Neural cell (in vitro differentiated cells): ENCODE measurements around the gene COG4. TPM values are rescaled to one million over a fixed set of nuclear protein-coding genes. Genes with fewer than 3 reads are reported as not detected.

ENCODE experiments used
- H2AFZ ChIP-seq: fragments of 200-600, 300-800 bp; sonication (generic), shearing (Covaris generic); 2 replicates; pipeline ENCODE4 v1.6.0; 2014; ENCODE audit warnings: low read depth, mild to moderate bottlenecking, antibody characterized with exemption, low read length, moderate library complexity
- H3F3A ChIP-seq: fragments of 200-600 bp; shearing (Covaris generic); 2 replicates; pipeline ENCODE4 v1.6.1; 2016; ENCODE audit warnings: mild to moderate bottlenecking, moderate library complexity, mixed read lengths, antibody characterized with exemption, low read length; ENCODE audit not compliant: insufficient read depth, poor library complexity, severe bottlenecking
- H3K27ac ChIP-seq: fragments of 200-600, 300-800 bp; sonication (generic), shearing (Covaris generic); 2 replicates; pipeline ENCODE4 v1.5.1; 2014; ENCODE audit warnings: mild to moderate bottlenecking, low read length, moderate library complexity
- H3K27me3 ChIP-seq: fragments of 300-800, 200-600 bp; sonication (generic), shearing (Covaris generic); 2 replicates; pipeline ENCODE4 v1.6.0; 2014; ENCODE audit warnings: mild to moderate bottlenecking, low read depth, low read length, moderate library complexity; ENCODE audit not compliant: insufficient read depth
- H3K36me3 ChIP-seq: fragments of 300-800, 200-600 bp; sonication (generic), shearing (Covaris generic); 2 replicates; pipeline ENCODE4 v1.5.1; 2014; ENCODE audit warnings: mild to moderate bottlenecking, antibody characterized with exemption, low read length, moderate library complexity; ENCODE audit not compliant: insufficient read depth
- H3K4me2 ChIP-seq: fragments of 300-800, 200-600 bp; sonication (generic), shearing (Covaris generic); 2 replicates; pipeline ENCODE4 v1.6.0; 2014; ENCODE audit warnings: mild to moderate bottlenecking, low read length
- H3K4me3 ChIP-seq: fragments of 300-800, 200-600 bp; sonication (generic), shearing (Covaris generic); 2 replicates; pipeline ENCODE4 v1.5.1; 2014; ENCODE audit warnings: mild to moderate bottlenecking, low read length, moderate library complexity
- H3K79me2 ChIP-seq: fragments of 200-600 bp; shearing (Covaris generic); replicated peaks from 2 replicates; pipeline ENCODE4 v1.6.0; 2014; ENCODE audit warnings: mild to moderate bottlenecking, low read length, moderate library complexity; ENCODE audit not compliant: insufficient read depth
- H3K9ac ChIP-seq: fragments of 300-800, 200-600 bp; sonication (generic), shearing (Covaris generic); 2 replicates; pipeline ENCODE4 v1.6.1; 2016; ENCODE audit warnings: mild to moderate bottlenecking, low read length, mixed read lengths
- H3K9me2 ChIP-seq: fragments of 200-600 bp; shearing (Covaris generic); 2 replicates; pipeline ENCODE4 v1.6.1; 2016; ENCODE audit warnings: mild to moderate bottlenecking, low read length, mixed read lengths; ENCODE audit not compliant: insufficient read depth
- H3K9me3 ChIP-seq: fragments of 200-600, 300-800 bp; sonication (generic), shearing (Covaris generic); 2 replicates; pipeline ENCODE4 v1.6.1; 2016; ENCODE audit warnings: mild to moderate bottlenecking, mixed run types, low read length, moderate library complexity, mixed read lengths
- H4K20me1 ChIP-seq: fragments of 200-600 bp; shearing (Covaris generic); 2 replicates; pipeline ENCODE4 v1.6.1; 2016; ENCODE audit warnings: mild to moderate bottlenecking, mixed run types; ENCODE audit not compliant: insufficient read depth
- CTCF ChIP-seq: fragments of 450-650 bp; IDR thresholded peaks from 2 replicates; pipeline ENCODE4 v1.5.1; 2014; ENCODE audit warnings: antibody characterized with exemption, mild to moderate bottlenecking, moderate library complexity; ENCODE audit not compliant: poor library complexity, severe bottlenecking
- EP300 ChIP-seq: fragments of 450-650 bp; conservative IDR thresholded peaks from 2 replicates; pipeline ENCODE4 v1.6.1; 2014; ENCODE audit warnings: antibody characterized with exemption, mild to moderate bottlenecking, moderate library complexity; ENCODE audit not compliant: poor library complexity, severe bottlenecking
- EZH2 ChIP-seq: fragments of 200-600, 300-800 bp; shearing (Covaris generic), sonication (generic); IDR thresholded peaks from 2 replicates; pipeline ENCODE4 v1.6.1; 2014; ENCODE audit warnings: antibody characterized with exemption, low read length, borderline replicate concordance, mild to moderate bottlenecking; ENCODE audit not compliant: insufficient read depth, poor library complexity, severe bottlenecking
- MXI1 ChIP-seq: fragments of 450-650 bp; conservative IDR thresholded peaks from 2 replicates; pipeline ENCODE4 v1.6.1; 2014; ENCODE audit warnings: antibody characterized with exemption, mild to moderate bottlenecking; ENCODE audit not compliant: poor library complexity, severe bottlenecking
- POLR2AphosphoS5 ChIP-seq: IDR thresholded peaks from 2 replicates; pipeline ENCODE4 v1.6.1; 2012
- RAD21 ChIP-seq: fragments of 450-650 bp; conservative IDR thresholded peaks from 2 replicates; pipeline ENCODE4 v1.6.1; 2014; ENCODE audit warnings: antibody characterized with exemption, mild to moderate bottlenecking, moderate library complexity
- REST ChIP-seq: IDR thresholded peaks from 2 replicates; pipeline ENCODE4 v1.6.1; 2012; ENCODE audit warnings: borderline replicate concordance
- SMC3 ChIP-seq: fragments of 450-650 bp; conservative IDR thresholded peaks from 2 replicates; pipeline ENCODE4 v1.6.1; 2014; ENCODE audit warnings: antibody characterized with exemption, mild to moderate bottlenecking, moderate library complexity; ENCODE audit not compliant: poor library complexity
- TAF1 ChIP-seq: IDR thresholded peaks from 2 replicates; pipeline ENCODE4 v1.6.1; 2012; ENCODE audit warnings: low read depth
- polyA plus RNA-seq: library from polyadenylated mRNA; depleted of rRNA; stranded (reverse); fragments of >200 nt; gene quantifications from 2 replicates; pipeline ENCODE4 v1.2.3, GENCODE V29; 2014

COG4 gene
- polyA plus RNA-seq, 1 donor from 2014 or later = 185 TPM

GRCh38 chr16:70442344-70442743 is 81.0 kb downstream of the COG4 start:
- no peaks in the 10 kb centered on the region for H3K9me3 ChIP-seq
- no peaks in the 10 kb centered on the region for H3K36me3 ChIP-seq
- no peaks in the 10 kb centered on the region for H4K20me1 ChIP-seq
- H3K4me3 ChIP-seq = no peak overlapping the region
- no peak overlapping the region for H2AFZ ChIP-seq
- no peaks in the 10 kb centered on the region for H3K9me2 ChIP-seq
- H3K4me2 ChIP-seq = no peak overlapping the region
- no peak overlapping the region for H3K27ac ChIP-seq
- no peaks in the 10 kb centered on the region for H3F3A ChIP-seq
- no peak for TF ChIP-seq REST
- TF ChIP-seq TAF1 = no peak
- no peak for TF ChIP-seq POLR2AphosphoS5
- no peak for TF ChIP-seq EZH2
- no peak for TF ChIP-seq CTCF
- no peak for TF ChIP-seq SMC3
- no peak for TF ChIP-seq MXI1
- TF ChIP-seq EP300 = no peak
- no peak for TF ChIP-seq RAD21
- H3K27me3 ChIP-seq = no peaks in the 10 kb centered on the region
- no peak overlapping the region for H3K9ac ChIP-seq
- peaks cover 10% of the 10 kb centered on the region for H3K79me2 ChIP-seq

- H3K27ac ChIP-seq = no peak overlapping the region
- no peak overlapping the region for H3K9ac ChIP-seq
- TF ChIP-seq RAD21 = no peak
- TF ChIP-seq EZH2 = no peak
- no peak for TF ChIP-seq EP300
- TF ChIP-seq SMC3 = no peak
- no peak for TF ChIP-seq MXI1
- TF ChIP-seq TAF1 = no peak
- no peak for TF ChIP-seq POLR2AphosphoS5
- no peak for TF ChIP-seq CTCF
- no peak for TF ChIP-seq REST
- H3K79me2 ChIP-seq = peaks cover 18% of the 10 kb centered on the region
- H3K9me3 ChIP-seq = no peaks in the 10 kb centered on the region
- H3K4me2 ChIP-seq = no peak overlapping the region
- H4K20me1 ChIP-seq = no peaks in the 10 kb centered on the region
- no peaks in the 10 kb centered on the region for H3K36me3 ChIP-seq
- no peak overlapping the region for H3K4me3 ChIP-seq
- no peak overlapping the region for H2AFZ ChIP-seq
- no peaks in the 10 kb centered on the region for H3F3A ChIP-seq
- H3K27me3 ChIP-seq = no peaks in the 10 kb centered on the region
- no peaks in the 10 kb centered on the region for H3K9me2 ChIP-seq
Observed at GRCh38 chr16:70441406-70441990, 81.9 kb downstream of the COG4 start.
